GM13977 (cell line): Measurements from ENCODE around the gene STAMBP.
"Not testable (repeated sequence)": the region's sequence is repeated elsewhere in the genome, so short reads cannot be mapped to it uniquely, and the experiment has no call there.

Experiments
- DNase-seq: peaks from one replicate; pipeline ENCODE4 v3.0.0; 2012; ENCODE audit warnings: low spot score
- CTCF ChIP-seq: IDR thresholded peaks from 2 replicates; pipeline ENCODE4 v1.5.1; 2012; ENCODE audit warnings: mild to moderate bottlenecking, control low read depth; ENCODE audit not compliant: insufficient read depth; ENCODE audit errors: extremely low read depth, missing control alignments
- in situ Hi-C: fragments of 300-500 bp; cut with MboI; formaldehyde crosslinking; loops from one replicate; pipeline ENCODE4 v1.12.0; 2022; ENCODE audit warnings: low sequenced_read_pairs, low pct_unique_long_range_greater_than_20kb, mixed read lengths, inconsistent platforms; ENCODE audit not compliant: unreplicated experiment

The STAMBP gene

GRCh38 chr2:73897240-73897583 is 68.5 kb downstream of the STAMBP start:
- TF ChIP-seq CTCF, result no peak

GRCh38 chr2:73897934-73898333 is 69.2 kb downstream of the STAMBP start:
- in situ Hi-C loops, result no loop called here
- TF ChIP-seq CTCF, result no peak
- DNase-seq, result no peak

More at GRCh38 chr2:73897240-73897583, 68.5 kb downstream of the STAMBP start:
- in situ Hi-C loops, result no loop called here
- DNase-seq, result no peak

DNA sequence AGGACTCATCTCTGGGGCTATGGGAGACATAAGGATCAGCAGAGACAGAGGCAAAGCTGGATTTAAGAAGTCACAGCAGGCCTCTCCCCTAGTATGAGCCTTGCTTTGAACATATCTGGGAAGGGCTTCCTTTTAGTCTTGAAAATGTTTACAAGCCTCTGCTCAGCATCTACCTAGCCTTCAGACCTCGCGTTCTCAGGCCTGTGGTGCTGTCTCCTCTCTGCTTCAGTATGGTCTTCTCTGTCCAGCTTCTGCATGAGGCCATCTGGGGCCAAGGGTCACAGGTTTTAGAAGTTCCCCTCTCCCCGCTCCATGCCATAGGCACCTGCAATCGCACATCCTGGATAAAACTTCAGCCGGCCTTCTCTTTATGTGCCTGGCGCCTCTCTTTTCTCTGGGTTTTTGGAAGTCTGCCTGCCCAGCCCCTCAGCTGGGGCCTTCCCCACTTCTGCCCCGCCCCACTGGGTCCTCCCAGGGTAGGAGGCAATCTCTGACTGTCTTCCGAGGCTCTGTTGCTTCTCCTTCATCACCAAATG is 71.1 kb downstream of the STAMBP start:
- in situ Hi-C loops, result no loop called here
- DNase-seq, result no peak
- no peak for TF ChIP-seq CTCF

- in situ Hi-C loops, result no loop called here
- TF ChIP-seq CTCF, result no peak
- DNase-seq, result no peak
Measured at GRCh38 chr2:73901143-73901542, 72.4 kb downstream of the STAMBP start.

- TF ChIP-seq CTCF, result no peak
- DNase-seq, result no peak
- in situ Hi-C loops, result no loop called here
Measured at GRCh38 chr2:73902284-73902683, 73.5 kb downstream of the STAMBP start.

- TF ChIP-seq CTCF, result no peak
- DNase-seq, result no peak
- in situ Hi-C loops, result no loop called here
Measured at GRCh38 chr2:73903313-73903712, 74.6 kb downstream of the STAMBP start.

DNA sequence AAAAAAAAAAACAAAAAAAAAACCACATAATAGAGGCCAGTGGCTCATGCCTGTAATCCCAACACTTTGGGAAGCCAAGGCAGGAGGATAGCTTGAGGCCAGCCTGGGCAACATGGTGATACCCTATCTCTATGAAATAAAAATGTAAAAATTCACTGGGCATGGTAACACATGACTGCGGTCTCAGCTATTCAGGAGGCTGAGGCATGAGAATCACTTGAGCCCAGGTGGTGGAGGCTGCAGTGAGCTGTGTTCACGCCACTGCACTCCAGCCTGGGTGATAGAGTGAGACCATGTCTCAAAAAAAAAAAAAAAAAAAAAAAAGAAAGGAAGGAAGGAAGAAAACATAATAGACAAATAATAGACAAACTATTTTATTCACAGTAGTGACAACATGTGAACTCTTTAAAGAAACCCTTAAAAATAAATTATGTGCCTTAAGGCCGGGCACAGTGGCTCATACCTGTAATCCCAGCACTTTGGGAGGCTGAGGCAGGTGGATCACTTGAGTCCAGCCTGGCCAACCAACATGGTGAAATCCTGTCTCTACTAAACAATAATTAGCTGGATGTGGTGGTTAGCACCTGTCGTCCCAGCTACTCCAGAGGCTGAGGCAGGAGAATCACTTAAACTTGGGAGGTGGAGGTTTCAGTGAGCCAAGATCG is 75.3 kb downstream of the STAMBP start:
- DNase-seq, in situ Hi-C loops: not testable (repeated sequence)
